EH (cell line): ENCODE data around the gene B3GNT7.
"Not testable (repeated sequence)": the region's sequence is repeated elsewhere in the genome, so short reads cannot be mapped to it uniquely, and the experiment has no call there.

ENCODE experiments used
- DNase-seq: peaks from one replicate; pipeline ENCODE4 v3.0.0-alpha.2; 2015; ENCODE audit warnings: low read depth

B3GNT7 gene

DNA sequence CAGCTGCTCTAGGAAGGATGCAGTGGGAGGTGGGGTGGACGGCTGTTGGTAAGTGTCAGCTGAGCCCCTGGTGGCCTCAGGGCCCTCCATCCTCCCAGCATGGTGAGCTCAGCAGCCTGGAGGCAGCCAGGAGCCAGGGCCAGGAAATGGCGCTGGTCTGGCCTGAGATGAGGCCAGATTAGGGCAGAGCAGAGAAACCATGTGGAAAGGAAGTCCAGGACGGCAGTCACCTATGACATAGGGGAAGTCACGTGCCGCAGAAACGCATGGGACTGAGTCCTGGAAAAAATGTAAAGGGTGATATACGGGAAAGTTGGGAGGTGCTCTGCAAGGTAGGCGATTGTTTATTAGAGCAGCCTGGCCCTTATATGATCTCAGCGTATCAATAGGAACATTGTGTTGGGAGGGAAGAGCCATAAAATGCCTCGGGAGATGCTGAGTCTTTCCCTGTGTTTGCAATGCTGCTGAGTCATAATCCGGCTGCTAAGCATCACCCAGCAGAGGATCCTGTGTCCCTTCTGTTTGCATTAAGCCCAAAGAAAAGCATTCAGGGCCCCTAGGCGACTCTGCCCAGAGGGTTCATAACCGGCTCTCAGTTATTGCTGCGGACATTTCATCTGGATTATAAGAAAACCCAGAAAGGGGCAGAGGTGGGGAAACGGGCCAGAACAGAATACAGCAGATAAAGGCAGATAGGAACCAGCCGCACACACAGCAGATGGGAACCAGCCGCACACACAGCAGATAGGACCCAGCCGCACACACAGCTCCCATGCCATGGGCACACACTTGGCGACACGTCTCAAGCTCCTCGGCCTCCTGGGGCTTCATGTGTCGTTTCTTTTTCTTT lies 30.3 kb upstream of the B3GNT7 start:
- peak; percentile 92 for DNase-seq

DNA sequence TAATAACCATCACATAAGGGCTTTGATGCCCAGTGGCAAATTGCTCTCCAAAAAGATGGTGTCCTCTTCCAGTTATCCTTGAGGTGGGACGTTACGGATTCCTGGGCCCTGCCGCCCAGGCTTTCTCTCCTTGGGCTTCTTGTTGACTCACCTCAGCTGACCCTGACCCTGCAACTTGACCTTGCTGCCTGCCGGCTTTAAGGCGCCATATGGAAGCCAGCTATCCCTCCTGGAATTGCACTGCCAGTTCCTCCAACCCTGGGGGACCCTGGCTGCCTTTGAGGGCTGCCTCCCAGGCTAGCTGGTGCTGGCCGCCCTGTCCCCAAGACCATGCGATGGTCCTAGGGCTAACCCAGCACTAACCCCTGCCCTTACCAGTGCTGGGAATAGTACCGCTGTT lies 28.3 kb upstream of the B3GNT7 start:
- DNase-seq: no peak

DNA sequence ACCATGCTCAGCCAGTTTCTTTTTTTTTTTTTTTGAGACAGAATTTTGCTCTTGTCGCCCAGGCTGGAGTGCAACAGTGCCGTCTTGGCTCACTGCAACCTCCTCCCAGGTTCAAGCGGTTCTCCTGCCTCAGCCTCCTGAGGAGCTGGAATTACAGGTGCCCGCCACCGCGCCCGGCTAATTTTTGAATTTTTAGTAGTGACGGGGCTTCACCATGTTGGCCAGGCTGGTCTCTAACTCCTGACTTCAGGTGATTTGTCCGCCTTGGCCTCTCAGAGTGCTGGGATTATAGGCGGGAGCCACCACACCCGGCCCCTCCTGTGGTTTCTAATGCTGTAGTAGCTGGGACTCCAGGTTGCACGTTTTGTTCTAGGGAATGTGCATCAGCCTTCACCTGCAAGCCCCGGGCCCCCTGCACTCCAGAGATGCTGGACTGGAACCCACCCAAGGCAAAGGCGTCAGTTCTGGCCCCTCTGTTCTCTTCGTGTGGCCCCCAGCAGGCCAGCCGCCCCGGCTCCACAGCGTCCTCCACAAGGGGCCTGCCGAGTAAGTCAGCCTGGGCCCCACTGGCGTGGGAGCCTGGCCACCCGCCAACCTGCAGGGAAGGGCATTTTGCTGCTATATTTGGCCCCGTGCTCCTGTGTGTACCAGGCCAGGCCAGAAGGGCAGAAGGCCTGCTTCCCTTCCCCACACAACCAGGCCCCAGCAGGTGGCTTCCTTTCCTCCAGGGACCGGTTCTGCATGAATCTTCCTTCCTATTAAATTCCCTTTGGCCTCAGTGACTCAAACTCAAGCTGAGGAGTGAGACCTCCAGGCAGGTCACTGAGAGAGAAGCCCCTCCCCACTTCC lies 25.7 kb upstream of the B3GNT7 start:
- DNase-seq: no peak

DNA sequence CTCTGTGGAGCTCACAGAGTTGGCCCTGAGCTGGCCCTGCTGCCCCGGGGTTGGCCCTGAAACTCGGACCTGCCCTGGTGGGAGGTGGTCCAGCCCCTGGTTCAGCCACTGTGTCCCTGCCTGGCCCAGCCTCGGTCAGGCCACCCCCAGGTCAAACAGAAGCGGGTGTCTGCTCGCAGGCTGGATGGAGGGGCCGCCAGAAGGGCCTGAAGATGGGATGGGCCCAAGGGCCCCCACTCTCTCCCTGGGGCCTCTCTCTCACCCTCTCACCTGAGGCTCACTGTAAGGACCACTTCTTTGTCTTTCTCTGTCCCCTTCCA lies 25.1 kb upstream of the B3GNT7 start:
- no peak for DNase-seq

DNA sequence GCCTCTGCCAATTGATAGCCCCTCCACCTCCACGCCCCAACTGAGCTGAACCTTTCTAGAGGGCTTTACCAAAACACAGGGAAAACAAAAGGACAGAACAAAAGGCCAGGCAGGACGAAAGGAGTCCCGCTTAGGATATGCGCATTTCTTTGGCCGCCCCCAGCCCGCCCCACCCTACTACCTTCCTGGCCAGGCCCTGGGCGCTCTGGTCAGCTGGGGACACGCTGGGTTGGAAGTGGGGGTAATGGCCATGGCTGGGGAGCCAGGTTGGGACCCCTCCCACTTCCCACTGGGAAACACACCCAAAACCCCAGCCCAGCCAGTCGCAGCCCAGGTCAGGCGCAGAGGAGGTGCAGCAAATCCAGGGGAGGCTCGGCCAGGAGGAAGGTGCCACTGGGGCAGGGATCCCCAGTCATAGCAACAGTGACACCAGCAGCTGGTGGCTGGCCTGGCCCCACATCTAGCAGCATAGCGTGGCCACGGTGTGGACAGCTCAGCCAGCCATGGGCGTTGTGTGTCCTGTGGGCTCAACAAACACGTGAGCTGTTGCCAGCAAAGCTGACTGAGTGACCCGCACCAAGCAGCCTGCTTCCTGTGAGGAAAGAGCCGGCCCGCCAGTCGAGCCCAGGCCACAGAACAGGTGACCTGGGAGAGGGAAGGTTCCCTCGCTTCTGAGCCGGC lies 24.6 kb upstream of the B3GNT7 start:
- DNase-seq: no peak

DNA sequence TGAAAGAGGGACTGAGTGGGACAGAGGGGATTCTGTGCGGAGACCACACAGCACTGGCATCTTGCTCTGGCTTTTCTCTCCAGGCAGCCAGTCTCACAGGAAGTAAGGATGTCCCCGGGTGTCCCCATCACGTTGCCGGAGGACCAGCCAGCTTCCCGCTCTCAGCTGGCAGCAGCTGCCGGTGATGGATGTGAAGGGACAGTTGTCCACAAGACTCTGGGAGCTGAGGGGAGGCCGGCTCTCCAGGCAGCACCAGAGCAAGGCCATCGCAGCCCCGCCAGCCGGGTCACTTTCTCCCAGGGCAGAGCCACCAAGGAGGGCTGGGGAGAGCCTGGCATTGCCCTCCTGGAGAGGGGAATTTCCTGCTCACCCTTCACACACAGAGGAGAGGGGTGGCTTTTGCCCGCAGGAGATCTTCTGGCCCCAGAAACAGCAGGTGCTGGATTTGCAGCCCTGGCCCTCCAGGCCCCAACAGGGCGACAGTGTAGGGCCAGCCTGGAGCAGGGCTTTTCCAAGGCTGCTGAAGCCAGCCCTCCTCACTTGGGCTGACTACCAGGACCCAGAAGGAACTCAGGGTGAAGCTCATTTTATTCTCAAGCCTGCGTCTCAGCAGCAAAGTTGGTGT lies 24.0 kb upstream of the B3GNT7 start:
- DNase-seq: no peak

DNA sequence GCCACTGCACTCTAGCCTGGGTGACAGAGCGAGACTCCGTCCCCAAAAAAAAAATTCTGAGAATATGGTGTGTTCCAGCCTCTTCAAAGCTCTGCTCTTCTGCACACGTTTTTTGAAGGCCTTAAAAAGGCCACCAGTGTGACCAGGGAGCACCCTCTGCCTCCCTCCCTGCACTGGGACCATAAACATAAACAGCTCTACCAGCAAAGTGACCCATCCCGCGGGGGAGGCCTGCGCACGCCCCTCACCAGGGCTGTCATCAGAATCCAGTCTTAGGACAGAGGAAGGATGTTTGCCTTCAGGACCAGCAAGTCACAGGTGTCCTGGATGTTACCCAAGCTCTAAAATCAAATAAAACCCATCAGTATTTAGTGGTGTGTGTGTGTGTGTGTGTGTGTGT lies 23.2 kb upstream of the B3GNT7 start:
- DNase-seq: no peak

DNA sequence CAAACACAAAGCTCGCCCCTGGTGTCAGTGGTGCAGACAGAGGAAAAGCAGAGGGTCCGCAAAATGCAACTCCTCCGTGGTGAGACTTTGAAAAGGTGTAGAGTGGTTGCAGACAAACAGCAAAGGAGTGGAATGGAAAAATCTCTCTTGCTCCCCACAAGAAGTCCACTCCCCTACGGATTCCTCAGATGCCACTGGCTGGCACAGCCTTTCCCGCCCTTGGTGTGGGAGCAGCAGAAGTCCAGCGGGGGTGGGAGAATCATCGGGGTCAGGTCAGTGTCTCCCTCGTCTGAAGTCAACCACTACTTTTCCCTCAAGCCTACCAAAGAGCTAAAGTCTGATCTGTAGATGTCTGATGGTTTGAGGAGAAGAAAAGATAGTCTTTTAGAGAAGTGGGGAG lies 22.3 kb upstream of the B3GNT7 start:
- no peak for DNase-seq

DNA sequence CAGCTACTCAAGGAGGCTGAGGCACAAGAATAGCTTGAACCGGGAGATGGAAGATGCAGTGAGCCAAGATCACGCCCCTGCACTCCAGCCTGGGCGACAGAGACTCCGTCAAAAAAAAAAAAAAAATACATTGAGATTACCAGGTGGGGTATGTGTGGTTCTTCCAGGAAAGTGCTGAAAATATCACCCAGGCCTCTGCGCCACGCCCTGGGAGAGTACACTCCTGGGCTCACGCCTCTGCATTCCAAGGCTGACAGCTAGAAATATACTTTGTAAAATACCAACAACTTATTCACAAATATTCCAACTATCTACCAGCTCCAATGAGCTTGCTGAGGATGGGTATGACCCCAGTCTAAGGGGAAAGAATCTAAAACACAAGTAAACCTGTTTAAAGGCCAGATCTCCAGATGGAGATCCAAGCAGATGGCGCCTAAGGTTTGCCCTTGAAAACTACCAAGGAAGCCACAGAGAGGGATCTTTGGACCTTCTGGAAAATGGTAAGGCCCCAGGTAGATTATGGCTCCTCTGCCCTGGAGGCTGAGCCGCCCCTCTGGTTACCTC lies 21.6 kb upstream of the B3GNT7 start:
- DNase-seq: no peak

DNA sequence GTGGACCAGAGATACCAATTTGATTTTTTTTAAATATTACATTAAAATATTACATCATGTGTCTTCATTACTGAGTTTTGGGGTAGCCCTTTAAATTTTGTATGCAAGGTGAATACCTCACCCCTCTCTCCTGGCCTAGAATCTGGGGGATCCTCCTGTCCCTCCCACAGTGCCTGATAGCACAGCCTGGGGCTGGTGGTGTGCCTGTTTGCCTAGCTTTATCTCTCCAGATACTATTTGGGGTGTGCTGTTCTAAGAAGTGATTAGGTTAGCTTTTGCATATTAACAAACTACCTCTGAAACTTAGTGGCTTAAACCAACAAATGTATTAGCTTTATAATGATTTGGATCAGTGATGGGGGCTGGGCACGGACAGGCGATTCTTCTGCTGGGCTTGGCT lies 20.7 kb upstream of the B3GNT7 start:
- no peak for DNase-seq

DNA sequence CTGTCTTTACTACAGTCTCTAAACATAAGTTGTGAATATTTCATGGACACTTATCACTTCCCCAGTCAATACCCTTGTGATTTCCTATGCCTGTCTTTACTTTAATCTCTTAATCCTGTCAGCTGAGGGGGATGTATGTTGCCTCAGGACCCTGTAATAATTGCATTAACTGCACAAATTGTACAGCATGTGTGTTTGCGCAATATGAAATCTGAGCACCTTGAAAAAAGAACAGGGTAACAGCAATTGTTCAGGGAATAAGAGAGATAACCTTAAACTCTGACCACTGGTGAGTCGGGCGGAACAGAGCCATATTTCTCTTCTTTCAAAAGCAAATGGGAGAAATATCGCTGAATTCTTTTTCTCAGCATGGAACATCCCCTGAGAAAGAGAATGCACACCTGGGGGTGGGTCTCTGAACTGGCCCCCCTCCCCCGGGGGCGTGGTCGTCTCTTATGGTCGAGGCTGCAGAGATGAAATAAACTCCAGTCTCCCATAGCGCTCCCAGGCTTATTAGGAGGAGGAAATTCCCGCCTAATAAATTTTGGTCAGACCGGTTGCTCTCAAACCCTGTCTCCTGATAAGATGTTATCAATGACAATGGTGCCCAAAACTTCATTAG lies 19.4 kb upstream of the B3GNT7 start:
- DNase-seq: not testable (repeated sequence)

DNA sequence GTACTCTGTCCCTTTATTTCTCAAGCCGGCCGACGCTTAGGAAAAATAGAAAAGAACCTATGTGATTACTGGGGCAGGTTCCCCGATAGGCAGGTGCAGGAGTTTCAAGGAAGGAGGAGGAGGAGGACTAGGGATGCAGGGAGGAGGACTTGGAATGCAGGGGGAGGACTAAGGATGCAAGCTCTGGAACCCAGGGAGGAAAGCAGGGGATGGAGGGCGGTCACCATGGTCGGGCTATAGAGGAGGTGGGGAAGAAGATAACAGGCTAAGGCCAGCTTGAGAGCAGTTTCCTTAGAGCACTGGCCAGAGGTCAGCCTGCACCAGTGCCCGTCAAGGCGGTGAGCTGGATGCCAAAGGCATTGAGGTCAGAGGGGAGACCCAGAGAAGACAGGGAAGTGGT lies 18.7 kb upstream of the B3GNT7 start:
- DNase-seq: no peak

DNA sequence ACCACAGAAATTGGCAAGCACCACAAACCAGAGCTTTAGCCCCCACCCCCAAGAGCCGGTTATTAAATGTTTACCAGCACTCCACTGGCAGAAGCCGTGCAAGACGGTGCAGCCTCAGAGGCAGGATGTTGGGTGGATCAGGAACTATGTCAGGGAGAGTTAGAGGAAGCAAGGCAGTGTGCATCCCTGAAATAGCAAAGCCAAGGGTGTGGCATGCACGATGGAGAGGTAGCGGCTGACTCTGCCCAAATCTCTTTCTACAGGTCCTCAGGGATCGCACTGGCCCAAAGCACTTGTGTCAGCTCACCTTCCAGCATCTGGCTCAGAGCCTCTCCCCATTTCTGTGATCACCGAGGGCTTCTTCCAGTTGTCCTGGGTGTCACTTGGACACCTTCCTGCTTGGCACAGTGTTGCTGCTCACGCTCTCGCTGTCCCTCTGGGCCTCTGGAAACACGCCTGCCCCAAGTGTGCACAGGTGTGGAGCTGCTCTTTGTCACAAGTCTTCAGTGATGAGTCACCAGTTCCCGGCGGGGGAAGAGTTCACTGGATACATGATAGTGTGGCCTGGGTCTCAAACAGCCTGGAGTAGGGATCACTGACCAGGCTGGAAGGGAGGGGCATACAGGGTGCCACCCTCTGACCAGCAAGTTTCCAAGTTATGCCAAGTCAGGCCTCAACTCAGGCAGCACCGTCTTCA lies 17.3 kb upstream of the B3GNT7 start:
- DNase-seq: no peak

DNA sequence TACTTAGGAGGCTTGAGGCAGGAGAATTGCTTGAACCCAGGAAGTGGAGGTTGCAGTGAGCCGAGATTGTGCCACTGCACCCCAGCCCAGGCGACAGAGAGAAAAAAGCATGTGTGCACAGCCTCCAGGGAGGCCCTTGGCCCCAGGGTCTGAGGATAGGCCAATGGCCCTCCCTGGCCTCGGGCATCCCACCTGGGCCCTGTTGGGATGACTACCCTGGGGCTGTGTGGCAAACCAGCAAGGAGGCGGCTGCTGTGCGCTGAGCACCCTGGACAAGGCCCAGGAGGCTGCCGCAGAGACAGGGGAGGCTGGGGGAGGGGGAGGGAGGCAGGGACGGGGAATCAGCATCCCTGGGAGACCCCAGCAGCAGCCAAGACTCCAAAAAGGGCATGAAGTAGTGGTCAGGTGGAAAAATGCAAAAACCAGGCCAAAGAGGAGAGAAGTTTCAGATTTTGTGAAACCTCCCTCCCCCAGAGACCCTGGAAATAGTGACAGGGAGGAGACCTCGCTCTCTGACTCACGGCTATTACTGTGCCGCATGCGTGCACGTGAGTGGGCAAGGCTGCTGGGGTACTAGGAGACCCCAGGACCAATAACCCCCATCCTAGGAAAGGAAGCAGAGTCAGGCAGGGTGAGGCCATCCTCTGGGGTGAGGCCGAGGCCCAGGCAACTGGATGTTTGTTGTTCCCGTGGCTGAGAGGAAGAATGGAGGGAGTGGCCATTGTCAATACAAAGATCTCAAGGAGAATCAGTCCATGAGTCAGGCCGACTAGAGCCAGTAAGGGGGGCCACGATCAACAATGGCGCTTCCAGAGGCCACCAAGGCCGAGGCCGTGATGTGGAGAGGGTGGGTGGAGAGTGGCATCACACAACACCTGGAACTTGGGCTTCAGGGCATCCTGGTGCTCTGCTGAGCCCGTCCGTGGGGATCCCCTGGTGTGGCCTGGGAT lies 16.0 kb upstream of the B3GNT7 start:
- no peak for DNase-seq

DNA sequence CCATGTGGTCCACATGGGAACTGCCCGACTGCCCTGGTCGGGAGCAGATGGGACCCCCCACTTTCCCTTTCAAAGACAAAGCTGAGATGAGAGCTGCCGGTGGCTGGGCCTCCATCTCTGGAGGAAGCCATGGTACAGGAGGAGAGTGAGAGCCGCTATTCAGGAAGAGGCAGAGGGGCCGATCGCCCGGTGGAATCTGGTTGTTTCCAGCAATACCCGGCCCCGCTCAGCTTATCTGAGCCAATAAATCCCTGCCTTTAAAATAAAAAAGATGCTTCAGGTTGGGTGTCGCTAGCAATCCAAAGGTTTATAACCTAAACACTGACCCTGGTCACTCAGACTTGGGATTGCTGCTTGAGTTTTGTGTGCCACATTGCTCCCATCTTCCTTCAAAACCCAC lies 15.2 kb upstream of the B3GNT7 start:
- no peak for DNase-seq

DNA sequence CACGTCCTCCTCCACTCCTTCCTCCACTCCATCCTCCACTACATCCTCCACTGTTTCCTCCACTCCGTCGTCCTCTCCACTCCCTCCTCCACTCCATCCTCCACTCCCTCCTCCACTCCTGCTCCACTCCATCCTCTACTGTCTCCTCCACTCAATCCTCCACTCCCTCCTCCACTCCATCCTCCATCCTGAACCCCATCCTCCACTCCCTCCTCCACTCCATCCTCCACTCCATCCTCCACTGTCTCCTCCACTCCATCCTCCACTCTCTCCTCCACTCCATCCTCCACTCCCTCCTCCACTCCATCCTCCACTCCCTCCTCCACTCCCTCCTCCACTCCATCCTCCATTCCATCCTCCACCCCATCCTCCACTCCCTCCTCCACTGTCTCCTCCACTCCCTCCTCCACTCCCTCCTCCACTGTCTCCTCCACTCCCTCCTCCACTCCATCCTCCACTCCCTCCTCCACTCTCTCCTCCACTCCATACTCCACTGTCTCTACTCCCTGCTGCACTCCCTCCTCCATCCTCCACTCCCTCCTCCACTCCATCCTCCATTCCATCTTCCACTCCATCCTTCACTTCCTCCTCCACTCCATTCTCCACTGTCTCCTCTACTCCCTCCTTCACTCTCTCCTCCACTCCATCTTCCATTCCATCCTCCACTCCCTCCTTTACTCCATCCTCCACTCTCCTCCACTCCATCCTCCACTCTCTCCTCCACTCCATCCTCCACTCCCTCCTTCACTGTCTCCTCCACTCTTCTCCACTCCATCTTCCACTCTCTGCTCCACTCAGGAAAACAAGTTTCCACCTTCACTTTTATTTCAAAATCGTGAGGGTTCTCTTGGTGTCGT lies 14.3 kb upstream of the B3GNT7 start:
- no peak for DNase-seq

DNA sequence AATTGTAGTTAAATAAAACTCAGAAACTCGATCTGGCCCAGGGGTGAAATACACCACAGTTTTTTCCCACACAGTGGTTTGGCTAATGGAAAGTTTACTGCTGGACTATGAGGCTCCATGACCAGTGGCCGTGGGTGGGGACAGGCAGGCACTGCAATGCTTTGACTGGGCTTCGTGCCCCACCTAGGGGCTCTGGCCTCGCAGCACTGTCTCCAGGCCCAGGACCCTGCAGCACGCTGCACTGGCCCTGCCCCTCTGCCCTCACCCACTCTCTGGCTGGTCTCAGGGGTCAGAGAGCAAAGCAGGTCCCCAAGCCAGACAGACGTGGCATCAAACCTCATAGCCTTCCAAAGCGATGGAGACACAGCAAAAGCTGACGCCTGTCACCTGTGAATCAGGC lies 13.4 kb upstream of the B3GNT7 start:
- DNase-seq: no peak

DNA sequence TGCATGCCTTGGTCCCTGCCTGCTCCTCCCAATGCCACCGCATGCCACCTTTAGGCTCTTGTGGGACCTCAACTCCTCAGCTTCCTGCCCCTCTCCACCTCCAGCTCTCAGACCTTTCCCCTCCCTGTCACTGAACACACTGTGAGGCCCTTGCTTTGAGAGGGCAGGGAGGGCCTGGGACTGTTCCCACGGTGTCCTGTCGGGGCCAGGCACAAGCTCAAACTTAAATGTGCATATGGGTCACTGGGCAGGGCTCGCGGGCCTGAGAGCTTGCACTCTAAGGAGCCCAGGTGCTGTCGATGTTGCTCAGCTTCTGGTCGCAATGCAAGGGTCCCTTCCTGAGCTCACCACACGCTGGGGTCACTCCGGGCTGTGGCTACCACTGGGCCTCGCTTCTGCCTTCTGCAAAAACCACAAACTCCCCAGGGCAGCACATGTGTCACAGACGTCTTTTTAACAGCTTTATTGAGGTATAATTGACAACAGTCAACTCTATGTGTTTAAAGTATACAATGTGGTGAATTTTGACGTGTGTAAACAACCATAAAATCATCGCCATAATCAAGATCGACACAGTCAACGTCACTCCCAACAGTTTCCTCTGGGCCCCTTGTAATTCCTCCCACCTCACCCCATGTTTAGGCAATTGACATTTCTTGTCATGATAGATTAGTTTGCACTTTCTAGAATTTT lies 11.9 kb upstream of the B3GNT7 start:
- peak; percentile 16 for DNase-seq

DNA sequence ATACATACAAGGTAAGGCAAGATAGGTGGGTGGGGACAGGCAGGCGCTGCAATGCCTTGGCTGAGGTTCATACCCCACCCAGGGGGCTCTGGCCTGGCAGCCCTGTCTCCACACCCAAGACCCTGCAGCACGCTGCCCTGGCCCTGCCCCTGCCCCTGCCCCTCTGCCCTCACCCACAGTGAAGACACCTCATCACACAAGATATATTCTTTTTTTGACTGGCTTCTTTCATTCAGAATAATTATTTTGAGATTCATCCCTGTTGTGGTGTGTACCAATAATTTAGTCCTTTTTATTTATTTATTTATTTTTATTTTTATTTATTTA lies 11.4 kb upstream of the B3GNT7 start:
- no peak for DNase-seq
